IMR-90 (cell line): ENCODE results near the gene MICOS13. TPM values are rescaled to one million over a fixed set of nuclear protein-coding genes. Genes with fewer than 3 reads are reported as not detected.

Source experiments
- ATAC-seq: fragments of 200-7000 bp; cut with Tn5 transposase; 2 replicates; pipeline ENCODE4 v1.9.1; 2020; ENCODE audit warnings: low read depth, mild to moderate bottlenecking, moderate library complexity
- BruUV-seq: library from RNA; stranded (reverse); fragments of 400-500 nt; replicated peaks from 2 replicates; lab custom pipeline; 2021; lab: Mats Ljungman, UMichigan
- CTCF ChIA-PET: fragments of 300-600 bp; formaldehyde crosslinking; extraction: SDS; loops from one replicate; lab custom pipeline; 2021; ENCODE audit warnings: antibody characterized with exemption; lab: Yijun Ruan, JAX
- POLR2A ChIA-PET: fragments of 300-600 bp; sonication (Branson Sonifier 250); formaldehyde crosslinking; loops from one replicate; lab custom pipeline; 2022; ENCODE audit warnings: antibody characterized with exemption; ENCODE audit not compliant: unreplicated experiment; lab: Charles Lee
- DNase-seq: peaks from one replicate; pipeline ENCODE4 v3.0.0; 2013
- H2AFZ ChIP-seq: replicated peaks from 2 replicates; pipeline ENCODE3; 2013; ENCODE audit warnings: low read length, mild to moderate bottlenecking; ENCODE audit not compliant: poor library complexity
- H2AK5ac ChIP-seq: 2 replicates; pipeline ENCODE4 v1.6.1; 2013; ENCODE audit warnings: low read depth, low read length, inconsistent platforms
- H2AK9ac ChIP-seq: replicated peaks from 2 replicates; pipeline ENCODE3; 2013; ENCODE audit warnings: mild to moderate bottlenecking, low read depth, low read length, moderate library complexity; ENCODE audit not compliant: poor library complexity
- H2BK120ac ChIP-seq: 2 replicates; pipeline ENCODE4 v1.6.1; 2013; ENCODE audit warnings: low read depth, low read length, inconsistent platforms
- H2BK15ac ChIP-seq: 3 replicates; pipeline ENCODE4 v1.6.1; 2013; ENCODE audit warnings: low read depth, low read length, inconsistent platforms
- H2BK20ac ChIP-seq: 2 replicates; pipeline ENCODE4 v1.6.1; 2013; ENCODE audit warnings: low read depth, mild to moderate bottlenecking, inconsistent platforms, low read length, moderate library complexity
- H2BK5ac ChIP-seq: 2 replicates; pipeline ENCODE4 v1.6.1; 2013; ENCODE audit warnings: mild to moderate bottlenecking, low read depth, low read length, inconsistent platforms; ENCODE audit not compliant: poor library complexity, severe bottlenecking
- H3K14ac ChIP-seq: replicated peaks from 2 replicates; pipeline ENCODE4 v1.6.1; 2013; ENCODE audit warnings: low read depth, low read length, inconsistent platforms
- H3K18ac ChIP-seq: 2 replicates; pipeline ENCODE4 v1.6.1; 2013; ENCODE audit warnings: low read depth, low read length, control low read depth
- H3K23ac ChIP-seq: 2 replicates; pipeline ENCODE4 v1.6.1; 2013; ENCODE audit warnings: low read depth, low read length, inconsistent platforms
- H3K27ac ChIP-seq: 2 replicates; pipeline ENCODE4 v1.5.1; 2013; ENCODE audit warnings: mild to moderate bottlenecking, control low read depth, low read length; ENCODE audit not compliant: insufficient read depth
- H3K27me3 ChIP-seq: 2 replicates; pipeline ENCODE4 v1.6.1; 2013; ENCODE audit warnings: low read length; ENCODE audit not compliant: control insufficient read depth, insufficient read depth
- H3K36me3 ChIP-seq: 2 replicates; pipeline ENCODE4 v1.6.1; 2013; ENCODE audit warnings: low read length, mixed read lengths; ENCODE audit not compliant: control insufficient read depth, insufficient read depth
- H3K4ac ChIP-seq: 2 replicates; pipeline ENCODE4 v1.6.1; 2013; ENCODE audit warnings: low read depth, low read length, inconsistent platforms
- H3K4me1 ChIP-seq: 2 replicates; pipeline ENCODE4 v1.6.1; 2013; ENCODE audit warnings: low read length, mixed read lengths; ENCODE audit not compliant: control insufficient read depth, insufficient read depth
- H3K4me2 ChIP-seq: 2 replicates; pipeline ENCODE4 v1.6.1; 2013; ENCODE audit warnings: low read depth, mild to moderate bottlenecking, control low read depth, low read length, moderate library complexity
- H3K4me3 ChIP-seq: 2 replicates; pipeline ENCODE4 v1.5.1; 2013; ENCODE audit warnings: low read depth, mild to moderate bottlenecking, control low read depth, low read length, moderate library complexity; ENCODE audit not compliant: insufficient read depth
- H3K56ac ChIP-seq: 2 replicates; pipeline ENCODE4 v1.6.1; 2013; ENCODE audit warnings: low read length, inconsistent platforms; ENCODE audit not compliant: insufficient read depth; ENCODE audit errors: extremely low read depth
- H3K79me1 ChIP-seq, 2 experiments: 2 replicates each; pipeline ENCODE4 v1.6.1; 2013; ENCODE audit warnings: low read length in 2 of 2, inconsistent platforms in 1 of 2, low read depth in 1 of 2
- H3K9ac ChIP-seq: 2 replicates; pipeline ENCODE4 v1.6.1; 2013; ENCODE audit warnings: low read depth, low read length, control low read depth
- H3K9me1 ChIP-seq: 2 replicates; pipeline ENCODE4 v1.6.1; 2013; ENCODE audit warnings: low read length, inconsistent platforms; ENCODE audit not compliant: insufficient read depth
- H3K9me3 ChIP-seq: 2 replicates; pipeline ENCODE4 v1.6.1; 2013; ENCODE audit warnings: low read length; ENCODE audit not compliant: control insufficient read depth, insufficient read depth
- H4K20me1 ChIP-seq: 2 replicates; pipeline ENCODE4 v1.6.1; 2013; ENCODE audit warnings: low read length, inconsistent platforms; ENCODE audit not compliant: insufficient read depth
- H4K5ac ChIP-seq: 2 replicates; pipeline ENCODE4 v1.6.1; 2013; ENCODE audit warnings: mild to moderate bottlenecking, low read depth, low read length, control low read depth
- H4K8ac ChIP-seq, 2 experiments: 2 replicates each; pipeline ENCODE4 v1.6.1; 2013; ENCODE audit warnings: low read depth in 2 of 2, low read length in 2 of 2, control low read depth in 1 of 2, inconsistent platforms in 1 of 2
- H4K91ac ChIP-seq: 2 replicates; pipeline ENCODE4 v1.6.1; 2013; ENCODE audit warnings: low read depth, low read length, inconsistent platforms; ENCODE audit not compliant: insufficient read depth
- MAFK ChIP-seq: IDR thresholded peaks from 2 replicates; pipeline ENCODE4 v1.6.1; 2012; ENCODE audit warnings: low read depth, low read length, improper control_type of control experiment
- NFE2L2 ChIP-seq: fragments of 150-350 bp; IDR thresholded peaks from 2 replicates; pipeline ENCODE4 v1.6.1; 2016; ENCODE audit warnings: low read depth, mild to moderate bottlenecking, low read length
- POLR2A ChIP-seq: IDR thresholded peaks from 2 replicates; pipeline ENCODE4 v1.6.1; 2012; ENCODE audit warnings: mild to moderate bottlenecking, low read depth, low read length
- SMC3 ChIP-seq: fragments of 150-350 bp; IDR thresholded peaks from 2 replicates; pipeline ENCODE4 v1.6.1; 2016; ENCODE audit warnings: low read depth, mild to moderate bottlenecking, antibody characterized with exemption, low read length, moderate library complexity
- WGBS, 2 experiments: methylation state at CpG; one replicate each; pipeline versions ENCODE4 v1.1.5 to v1.1.7; 2013; ENCODE audit warnings: missing lambda C conversion rate in 2 of 2; ENCODE audit not compliant: insufficient read length in 1 of 2; ENCODE audit errors: extremely low coverage in 2 of 2; 5-methylcytosine and 5-hydroxymethylcytosine counted together
- dilution Hi-C: fragments of 300-500 bp; cut with HindIII; formaldehyde crosslinking; loops from one replicate; pipeline ENCODE4 v1.14.3; 2018; ENCODE audit warnings: low sequenced_read_pairs; ENCODE audit not compliant: unreplicated experiment
- in situ Hi-C: fragments of 300-500 bp; cut with MboI; formaldehyde crosslinking; loops from 3 replicates; pipeline ENCODE4 v1.14.3; 2019; ENCODE audit warnings: low sequenced_read_pairs, inconsistent platforms, mixed read lengths
- intact Hi-C: fragments of 100-400 bp; cut with micrococcal nuclease; formaldehyde crosslinking; loops from 2 replicates; pipeline ENCODE4 v1.10.0; 2022
- polyA plus RNA-seq, 3 experiments: library from polyadenylated mRNA; depleted of rRNA; stranded (reverse); fragments of >200 nt; gene quantifications; 2 replicates each; pipeline ENCODE4 v1.2.3, GENCODE V29; 2012; ENCODE audit warnings: low replicate concordance in 1 of 3
- total RNA-seq: library from RNA; depleted of rRNA; stranded (reverse); fragments of >200 nt; gene quantifications from 2 replicates; pipeline ENCODE4 v1.2.3, GENCODE V29; 2012

Gene MICOS13
- total and polyA plus RNA-seq, 2 of the 4 experiments (the other 2 are of a cell fraction) = 14.5 to 48.9 TPM

DNA sequence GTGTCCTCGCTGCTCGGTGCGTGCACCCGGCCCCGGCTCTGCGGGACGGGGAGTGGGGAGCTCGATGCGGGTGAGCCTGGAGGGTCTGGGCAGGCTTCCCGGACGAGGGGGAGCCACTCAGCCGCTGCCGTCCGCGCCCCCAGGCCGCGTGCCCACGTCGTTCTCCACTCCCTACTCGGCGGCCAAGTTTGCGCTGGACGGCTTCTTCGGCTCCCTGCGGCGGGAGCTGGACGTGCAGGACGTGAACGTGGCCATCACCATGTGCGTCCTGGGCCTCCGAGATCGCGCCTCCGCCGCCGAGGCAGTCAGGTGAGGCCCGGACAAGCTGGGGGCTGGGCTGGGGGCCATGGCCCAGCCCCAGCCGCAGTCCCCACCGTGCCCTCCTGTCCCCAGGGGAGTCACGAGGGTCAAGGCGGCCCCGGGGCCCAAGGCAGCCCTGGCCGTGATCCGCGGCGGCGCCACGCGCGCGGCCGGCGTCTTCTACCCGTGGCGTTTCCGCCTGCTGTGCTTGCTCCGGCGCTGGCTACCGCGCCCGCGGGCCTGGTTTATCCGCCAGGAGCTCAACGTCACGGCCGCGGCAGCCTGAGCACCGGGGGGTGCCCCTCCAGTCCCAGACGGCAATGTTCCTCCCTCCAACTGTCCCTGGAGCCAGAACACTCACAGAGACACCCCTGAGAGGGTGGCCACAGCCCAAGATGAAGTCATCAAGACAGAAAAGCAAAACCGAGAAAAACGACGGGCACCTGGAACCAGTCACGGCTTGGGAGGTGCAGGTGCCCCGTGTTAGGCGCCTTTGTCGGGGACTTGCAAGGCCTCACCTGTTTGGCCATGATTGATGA lies 7.3 kb upstream of the MICOS13 start:
- DNase-seq = no peak
- Histone ChIP-seq H3K36me3 (peaks cover 14% of the 10 kb centered on the region), H3K9me3 (no peaks in the 10 kb centered on the region), H2BK5ac (no peak overlapping the region), H3K4me2 (peak overlapping the region; percentile 17), H3K4me3 (peak overlapping the region; percentile 32), H3K9ac (peak overlapping the region; percentile 2), H3K27ac (no peak overlapping the region), H2AFZ (peak overlapping the region; percentile 92), H3K79me1 (peaks cover 0 to 19% of the 10 kb centered on the region in 2 experiments; a peak in 1 of 4 replicates), H4K20me1 (peaks cover 25% of the 10 kb centered on the region), H2BK20ac (no peak overlapping the region), H2AK5ac (0 out of 2 replicates have a peak overlapping the region, but pooled peaks have one; percentile 3), H4K8ac (peak overlapping the region in 1 of 2 experiments; percentile 77; a peak in 2 of 4 replicates), H3K18ac (no peak overlapping the region), H4K91ac (no peak overlapping the region), H2BK120ac (no peak overlapping the region), H3K14ac (no peak overlapping the region), H3K56ac (no peak overlapping the region), H3K4ac (no peak overlapping the region), H2BK15ac (no peak overlapping the region), H4K5ac (no peak overlapping the region), H3K23ac (no peak overlapping the region), H3K9me1 (peaks cover 3% of the 10 kb centered on the region; the same call in 1 of the 2 replicates), H3K27me3 (no peaks in the 10 kb centered on the region), H3K4me1 (peaks cover 2% of the 10 kb centered on the region; the same call in 1 of the 2 replicates), H2AK9ac (peak overlapping the region; percentile 47)
- intact Hi-C loops (no loop called here), dilution Hi-C loops (no loop called here), in situ Hi-C loops (no loop called here)
- no TSS peak for BruUV-seq
- 54% methylated on average over 53 of the region's 76 CpGs; no CpG with 5 or more reads in 1 of the 2 experiments for WGBS, 2 experiments
- ChIA-PET CTCF (interaction anchor here (1.5 kb wide), 1 partner anchor 103 kb away, joined by 3 read pairs; the partner anchor contains the start of gene DUS3L), POLR2A (no interaction called here)
- no peak for TF ChIP-seq NFE2L2
- TF ChIP-seq POLR2A = no peak
- no peak for TF ChIP-seq SMC3
- no peak for TF ChIP-seq MAFK
- no peak for ATAC-seq
